ENCODE data around the gene CTTN. TPM values are rescaled to one million over a fixed set of nuclear protein-coding genes. Genes with fewer than 3 reads are reported as not detected.

The CTTN gene
- total and polyA plus RNA-seq, 9 of the 15 experiments (the other 6 are each of a cell fraction or from before 2014, with no cell fraction given), result 9.9 to 158 (median 99.7) TPM

DNA sequence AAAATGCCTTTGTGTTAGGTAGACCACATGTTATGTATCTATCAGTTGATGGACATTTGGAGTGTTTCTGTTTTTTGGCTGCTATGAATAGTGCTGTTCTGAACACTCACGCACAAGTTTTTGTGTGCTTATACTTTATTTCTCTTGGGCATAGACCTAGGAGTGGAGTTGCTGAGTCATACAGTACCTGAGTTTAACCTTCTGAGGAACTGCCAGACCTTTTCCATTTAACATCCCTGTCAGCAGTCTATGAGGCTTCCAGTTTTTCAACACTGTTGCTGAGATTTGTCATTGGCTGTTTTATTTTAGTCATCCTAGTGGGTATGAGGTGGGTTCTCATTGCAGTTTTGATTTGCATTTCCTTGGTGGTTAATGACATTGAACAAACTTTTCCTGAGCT lies 4.4 kb downstream of the CTTN start:
- FAIRE-seq (no peak), DNase-seq (ENCODE audit: extremely low read depth in 1 of 4, low spot score in 3 of 4) (no peak), ATAC-seq (no peak)
- Histone ChIP-seq H3K4me1 (replicated peaks in 1 of 2; ENCODE audit: control insufficient read depth in 2 of 2, insufficient read depth in 2 of 2, low read length in 2 of 2) (peaks cover 19 to 23% of the 10 kb centered on the region in 2 experiments; a peak in 4 of 5 replicates), H3K27ac (ENCODE audit: extremely low read depth, low read depth, low read length) (no peak overlapping the region), H3K9me3 (replicated peaks; ENCODE audit: control insufficient read depth, insufficient read depth, low read depth, low read length) (no peaks in the 10 kb centered on the region), H3K4me3 (no peak overlapping the region), H3K79me2 (ENCODE audit: control insufficient read depth, insufficient read depth, low read length) (peaks cover 73% of the 10 kb centered on the region), H3K4me2 (ENCODE audit: insufficient read depth, low read length) (no peak overlapping the region), H3K9me1 (ENCODE audit: control insufficient read depth, insufficient read depth, low read length) (no peaks in the 10 kb centered on the region), H4K20me1 (replicated peaks; ENCODE audit: control insufficient read depth, insufficient read depth, low read length) (peaks cover 24% of the 10 kb centered on the region; the same call in 1 of the 2 replicates), H2AFZ (ENCODE audit: low read depth, low read length) (no peak overlapping the region), H3K27me3 (ENCODE audit: control insufficient read depth in 2 of 2, insufficient read depth in 2 of 2, low read length in 2 of 2) (no peaks in the 10 kb centered on the region), H3K9ac (ENCODE audit: insufficient read depth in 1 of 2, low read depth in 2 of 2, low read length in 2 of 2) (no peak overlapping the region), H3K36me3 (ENCODE audit: control insufficient read depth, insufficient read depth, low read length) (peaks cover 53% of the 10 kb centered on the region; the same call in 2 of the 3 replicates)
- BruUV-seq (replicated peaks), result no TSS peak
- POLR2A ChIA-PET, result interaction anchor here (0.6 kb wide), 1 partner anchor 19 kb away, joined by 3 read pairs; no protein-coding TSS in a partner anchor
- intact Hi-C loops (cut with micrococcal nuclease) (no loop called here), in situ Hi-C loops (cut with MboI) (no loop called here)
- CTCF ChIA-PET (ENCODE audit: low intra/inter-chr PET ratio), result no interaction called here
- WGBS (ENCODE audit: insufficient coverage, low coverage, missing lambda C conversion rate), result 88% methylated on average over 1 of the region's 1 CpG
- TF ChIP-seq, protein P1, sequence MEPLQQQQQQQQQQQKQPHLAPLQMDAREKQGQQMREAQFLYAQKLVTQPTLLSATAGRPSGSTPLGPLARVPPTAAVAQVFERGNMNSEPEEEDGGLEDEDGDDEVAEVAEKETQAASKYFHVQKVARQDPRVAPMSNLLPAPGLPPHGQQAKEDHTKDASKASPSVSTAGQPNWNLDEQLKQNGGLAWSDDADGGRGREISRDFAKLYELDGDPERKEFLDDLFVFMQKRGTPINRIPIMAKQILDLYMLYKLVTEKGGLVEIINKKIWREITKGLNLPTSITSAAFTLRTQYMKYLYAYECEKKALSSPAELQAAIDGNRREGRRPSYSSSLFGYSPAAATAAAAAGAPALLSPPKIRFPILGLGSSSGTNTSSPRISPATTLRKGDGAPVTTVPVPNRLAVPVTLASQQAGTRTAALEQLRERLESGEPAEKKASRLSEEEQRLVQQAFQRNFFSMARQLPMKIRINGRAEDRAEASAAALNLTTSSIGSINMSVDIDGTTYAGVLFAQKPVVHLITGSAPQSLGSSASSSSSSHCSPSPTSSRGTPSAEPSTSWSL (CRISPR knock-in tag; IDR thresholded peaks at IDR 0.05; ENCODE audit: borderline replicate concordance), result no peak
- no peak for TF ChIP-seq STAT5B (CRISPR knock-in tag; IDR thresholded peaks at IDR 0.05)
- TF ChIP-seq, protein P2, sequence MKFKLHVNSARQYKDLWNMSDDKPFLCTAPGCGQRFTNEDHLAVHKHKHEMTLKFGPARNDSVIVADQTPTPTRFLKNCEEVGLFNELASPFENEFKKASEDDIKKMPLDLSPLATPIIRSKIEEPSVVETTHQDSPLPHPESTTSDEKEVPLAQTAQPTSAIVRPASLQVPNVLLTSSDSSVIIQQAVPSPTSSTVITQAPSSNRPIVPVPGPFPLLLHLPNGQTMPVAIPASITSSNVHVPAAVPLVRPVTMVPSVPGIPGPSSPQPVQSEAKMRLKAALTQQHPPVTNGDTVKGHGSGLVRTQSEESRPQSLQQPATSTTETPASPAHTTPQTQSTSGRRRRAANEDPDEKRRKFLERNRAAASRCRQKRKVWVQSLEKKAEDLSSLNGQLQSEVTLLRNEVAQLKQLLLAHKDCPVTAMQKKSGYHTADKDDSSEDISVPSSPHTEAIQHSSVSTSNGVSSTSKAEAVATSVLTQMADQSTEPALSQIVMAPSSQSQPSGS (CRISPR knock-in tag; IDR thresholded peaks at IDR 0.05), result no peak
- TF ChIP-seq TEAD4 (IDR thresholded peaks at IDR 0.05; ENCODE audit: low read length), result no peak
- no peak for TF ChIP-seq TEAD4 (CRISPR knock-in tag; IDR thresholded peaks at IDR 0.05; ENCODE audit: borderline replicate concordance)
- peak; percentile 43 for TF ChIP-seq MAFG (tag; conservative IDR thresholded peaks at IDR 0.05)
- TF ChIP-seq TEAD2 (tag; IDR thresholded peaks at IDR 0.05), result no peak
- TF ChIP-seq FOXP1 (CRISPR knock-in tag; IDR thresholded peaks at IDR 0.05), result no peak
- TF ChIP-seq RB1 (IDR thresholded peaks at IDR 0.05; ENCODE audit: low read depth), result no peak
- TF ChIP-seq RBM17 (IDR thresholded peaks at IDR 0.05; ENCODE audit: borderline replicate concordance, low read depth, low read length), result no peak
- TF ChIP-seq MAFF (IDR thresholded peaks at IDR 0.05; ENCODE audit: low read length), result 0 out of 2 replicates have a peak, but pooled peaks have one; percentile 25
- TF ChIP-seq CUX1 (CRISPR knock-in tag; IDR thresholded peaks at IDR 0.05), result no peak
- peak; percentile 70 for TF ChIP-seq NFE2 (IDR thresholded peaks at IDR 0.05; ENCODE audit: low read depth)
- TF ChIP-seq C11orf30 (IDR thresholded peaks at IDR 0.05; ENCODE audit: low read depth), result peak; percentile 56

Measured in K562 (cell line).